ENCODE results near the gene PBXIP1.

PBXIP1 gene

DNA sequence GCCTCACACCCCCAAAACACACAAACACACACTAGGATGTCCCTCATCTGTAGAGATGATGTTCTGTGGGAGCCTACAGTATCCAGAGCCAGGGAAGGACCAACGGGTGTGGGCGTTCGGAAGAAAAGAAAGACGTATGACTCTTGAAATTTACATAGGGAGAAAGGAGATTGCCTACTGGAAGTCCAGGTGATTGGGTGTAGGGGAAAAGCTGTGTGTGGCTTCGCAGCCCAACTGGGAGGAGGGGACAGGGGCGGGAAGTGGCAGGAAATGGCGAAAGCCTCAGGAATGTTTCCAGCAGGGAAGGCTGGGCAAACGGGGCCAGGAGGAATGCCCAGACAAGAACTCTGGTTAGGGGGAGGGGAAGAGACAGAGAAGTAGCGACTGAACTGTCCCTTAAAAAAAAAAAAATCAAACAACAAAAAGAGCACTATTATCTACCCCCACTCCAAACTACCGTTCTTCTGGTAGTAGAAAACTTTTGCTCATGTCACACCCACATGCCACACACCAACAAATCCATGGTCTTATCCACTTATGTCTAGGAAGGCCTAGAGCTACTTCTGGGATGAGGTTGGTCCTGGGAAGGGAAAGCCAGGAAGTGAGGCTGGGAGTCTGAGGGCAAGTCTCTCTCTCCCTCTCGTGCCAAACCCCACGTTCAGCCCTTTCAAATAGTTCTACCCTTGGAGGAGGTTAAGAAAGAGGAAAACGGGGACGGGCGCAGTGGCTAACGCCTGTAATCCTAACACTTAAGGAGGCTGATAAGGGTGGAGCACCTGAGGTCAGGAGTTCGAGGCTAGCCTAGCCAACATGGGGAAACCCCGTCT, 16.8 kb upstream of the PBXIP1 start:
- TF ChIP-seq TAF1 (IDR thresholded peaks at IDR 0.05; ENCODE audit: borderline replicate concordance, insufficient read depth, low read length) (0 out of 2 replicates have a peak, but pooled peaks have one; percentile 20), REST (IDR thresholded peaks at IDR 0.05; ENCODE audit: insufficient read depth in 1 of 2, low read depth in 2 of 2, low read length in 2 of 2) (no peak), SIN3A (IDR thresholded peaks at IDR 0.05; ENCODE audit: borderline replicate concordance, insufficient read depth, low read length) (no peak; the same call in 1 of the 2 replicates), FOXP2 (optimal IDR thresholded peaks at IDR 0.05; ENCODE audit: borderline replicate concordance, extremely low read depth, extremely low read length, insufficient read depth) (no peak)

DNA sequence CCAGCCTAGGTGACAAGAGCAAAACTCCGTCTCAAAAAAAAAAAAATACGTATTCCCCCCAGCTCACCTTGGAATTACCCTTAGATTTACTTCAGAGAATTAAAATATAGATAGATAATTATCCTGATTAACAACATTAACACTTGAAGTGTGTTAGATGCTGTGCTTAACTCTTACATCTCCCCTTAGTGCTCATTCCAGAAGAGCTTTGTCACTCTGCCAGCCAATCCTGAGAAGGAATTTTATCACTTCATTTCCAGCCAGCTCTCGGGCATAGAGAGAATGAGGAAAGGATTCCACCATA, 16.3 kb upstream of the PBXIP1 start:
- TF ChIP-seq REST (IDR thresholded peaks at IDR 0.05; ENCODE audit: insufficient read depth in 1 of 2, low read depth in 2 of 2, low read length in 2 of 2), result no peak
- TF ChIP-seq POLR2AphosphoS5 (IDR thresholded peaks at IDR 0.05; ENCODE audit: low read depth, low read length), result no peak
- TF ChIP-seq SIN3A (IDR thresholded peaks at IDR 0.05; ENCODE audit: borderline replicate concordance, insufficient read depth, low read length), result no peak
- no peak for TF ChIP-seq TAF1 (IDR thresholded peaks at IDR 0.05; ENCODE audit: borderline replicate concordance, insufficient read depth, low read length)

GRCh38 chr1:154971341-154971998, 15.6 kb upstream of the PBXIP1 start:
- TF ChIP-seq REST (IDR thresholded peaks at IDR 0.05; ENCODE audit: insufficient read depth in 1 of 2, low read depth in 2 of 2, low read length in 2 of 2) (no peak), TAF1 (IDR thresholded peaks at IDR 0.05; ENCODE audit: borderline replicate concordance, insufficient read depth, low read length) (no peak), POLR2AphosphoS5 (IDR thresholded peaks at IDR 0.05; ENCODE audit: low read depth, low read length) (no peak), FOXP2 (optimal IDR thresholded peaks at IDR 0.05; ENCODE audit: borderline replicate concordance, extremely low read depth, extremely low read length, insufficient read depth) (no peak), SIN3A (IDR thresholded peaks at IDR 0.05; ENCODE audit: borderline replicate concordance, insufficient read depth, low read length) (no peak)

GRCh38 chr1:154970631-154971340, 14.9 kb upstream of the PBXIP1 start, which contains the start of gene SHC1:
SHC1 (minus strand) TSS chr1:154970747; CDS start chr1:154970526, 221 bp downstream.
- no peak for TF ChIP-seq FOXP2 (optimal IDR thresholded peaks at IDR 0.05; ENCODE audit: borderline replicate concordance, extremely low read depth, extremely low read length, insufficient read depth)
- TF ChIP-seq TAF1 (IDR thresholded peaks at IDR 0.05; ENCODE audit: borderline replicate concordance, insufficient read depth, low read length), result peak; percentile 94
- peak; percentile 44; the same call in 1 of the 2 replicates for TF ChIP-seq SIN3A (IDR thresholded peaks at IDR 0.05; ENCODE audit: borderline replicate concordance, insufficient read depth, low read length)
- no peak; a peak in 2 of 4 replicates for TF ChIP-seq REST (IDR thresholded peaks at IDR 0.05; ENCODE audit: insufficient read depth in 1 of 2, low read depth in 2 of 2, low read length in 2 of 2)
- peak; percentile 90 for TF ChIP-seq POLR2AphosphoS5 (IDR thresholded peaks at IDR 0.05; ENCODE audit: low read depth, low read length)
